HepG2 (cell line): ENCODE results near the gene BICDL2. TPM values are rescaled to one million over a fixed set of nuclear protein-coding genes. Genes with fewer than 3 reads are reported as not detected.
A peak's percentile ranks its signal among the peaks of the same experiment; 100 is the strongest.

Experiments
- ERF ChIP-seq: IDR thresholded peaks from 2 replicates; pipeline ENCODE4 v1.6.1; 2018; ENCODE audit warnings: missing biosample characterization, missing genetic modification reagents
- FOXA1 ChIP-seq, 2 experiments: fragments of 450-650 bp in 1 of 2; sonication (generic) in 1 of 2; formaldehyde crosslinking in 1 of 2; IDR thresholded peaks; 2 replicates each; pipeline versions ENCODE4 v1.4.0 to v1.6.1; 2016 to 2020; ENCODE audit warnings: missing genetic modification reagents in 1 of 2
- HNF4A ChIP-seq: sonication (generic); formaldehyde crosslinking; IDR thresholded peaks from 2 replicates; pipeline ENCODE4 v1.4.0; 2020; ENCODE audit warnings: missing genetic modification reagents
- MED13 ChIP-seq: sonication (generic); formaldehyde crosslinking; IDR thresholded peaks from 2 replicates; pipeline ENCODE4 v1.5.0; 2020; ENCODE audit warnings: missing genetic modification reagents
- PAX8 ChIP-seq: sonication (generic); formaldehyde crosslinking; IDR thresholded peaks from 2 replicates; pipeline ENCODE4 v1.8.0; 2022; ENCODE audit warnings: mild to moderate bottlenecking, missing genetic modification reagents, borderline replicate concordance
- REPIN1 ChIP-seq: sonication (generic); formaldehyde crosslinking; IDR thresholded peaks from 2 replicates; pipeline ENCODE4 v1.8.0; 2022; ENCODE audit warnings: missing genetic modification reagents, low read depth, mild to moderate bottlenecking, borderline replicate concordance
- TCF12 ChIP-seq, 2 experiments: fragments of 450-650 bp in 1 of 2; sonication (generic) in 1 of 2; formaldehyde crosslinking in 1 of 2; IDR thresholded peaks; 2 replicates each; pipeline versions ENCODE4 v1.6.1 to v1.8.0; 2017 to 2022; ENCODE audit warnings: antibody characterized with exemption in 1 of 2, mild to moderate bottlenecking in 1 of 2, missing genetic modification reagents in 1 of 2, moderate library complexity in 1 of 2
- ZNF225 ChIP-seq: sonication (generic); formaldehyde crosslinking; IDR thresholded peaks from 2 replicates; pipeline ENCODE4 v1.4.0; 2020; ENCODE audit warnings: mild to moderate bottlenecking, missing genetic modification reagents
- ZNF234 ChIP-seq: sonication (generic); formaldehyde crosslinking; conservative IDR thresholded peaks from 2 replicates; pipeline ENCODE4 v1.5.1; 2020; ENCODE audit warnings: mild to moderate bottlenecking, missing genetic modification reagents
- ZNF746 ChIP-seq: sonication (generic); formaldehyde crosslinking; IDR thresholded peaks from 2 replicates; pipeline ENCODE4 v1.8.0; 2022; ENCODE audit warnings: mild to moderate bottlenecking, missing genetic modification reagents
- polyA plus RNA-seq, 8 experiments: library from polyadenylated mRNA; depleted of rRNA in 3 of 8; stranded (reverse) in 7 of 8; unstranded in 1 of 8; fragments of >200 nt; fragmentation: Illumina TruSeq in 4 of 8; extraction: Trizol in 4 of 8; gene quantifications; 2 replicates each; pipeline versions ENCODE4 v1.2.1 to v1.2.3, GENCODE V29; 2011 to 2016; ENCODE audit warnings: low read depth in 4 of 8, missing spikeins in 1 of 8, mixed read lengths in 1 of 8; ENCODE audit not compliant: insufficient read depth in 1 of 8
- total RNA-seq, 5 experiments: library from RNA; depleted of rRNA; stranded (reverse); fragments of >200 nt; fragmentation: Illumina TruSeq; extraction: Trizol; gene quantifications; 2 replicates each; pipeline ENCODE4 v1.2.3, GENCODE V29; 2016; ENCODE audit warnings: low read depth in 1 of 5
- TF ChIP-seq, protein P1 (sequence below): sonication (generic); formaldehyde crosslinking; IDR thresholded peaks from 2 replicates; pipeline ENCODE4 v1.5.0; 2020; ENCODE audit warnings: mild to moderate bottlenecking, low read depth, missing genetic modification reagents, borderline replicate concordance
- TF ChIP-seq, protein P2 (sequence below): sonication (generic); formaldehyde crosslinking; IDR thresholded peaks from 2 replicates; pipeline ENCODE4 v1.8.1; 2022; ENCODE audit warnings: low read depth, mild to moderate bottlenecking, missing genetic modification reagents
- TF ChIP-seq, protein P3 (sequence below): sonication (generic); formaldehyde crosslinking; IDR thresholded peaks from 2 replicates; pipeline ENCODE4 v1.5.0; 2020; ENCODE audit warnings: missing genetic modification reagents
- TF ChIP-seq, protein P4 (sequence below): sonication (generic); formaldehyde crosslinking; IDR thresholded peaks from 2 replicates; pipeline ENCODE4 v1.9.0; 2021; ENCODE audit warnings: mild to moderate bottlenecking, missing genetic modification reagents

BICDL2 gene
- total and polyA plus RNA-seq, 2 of the 13 experiments (the other 11 are each of a cell fraction or from before 2014, with no cell fraction given): 0.12 TPM; not detected in 1

DNA sequence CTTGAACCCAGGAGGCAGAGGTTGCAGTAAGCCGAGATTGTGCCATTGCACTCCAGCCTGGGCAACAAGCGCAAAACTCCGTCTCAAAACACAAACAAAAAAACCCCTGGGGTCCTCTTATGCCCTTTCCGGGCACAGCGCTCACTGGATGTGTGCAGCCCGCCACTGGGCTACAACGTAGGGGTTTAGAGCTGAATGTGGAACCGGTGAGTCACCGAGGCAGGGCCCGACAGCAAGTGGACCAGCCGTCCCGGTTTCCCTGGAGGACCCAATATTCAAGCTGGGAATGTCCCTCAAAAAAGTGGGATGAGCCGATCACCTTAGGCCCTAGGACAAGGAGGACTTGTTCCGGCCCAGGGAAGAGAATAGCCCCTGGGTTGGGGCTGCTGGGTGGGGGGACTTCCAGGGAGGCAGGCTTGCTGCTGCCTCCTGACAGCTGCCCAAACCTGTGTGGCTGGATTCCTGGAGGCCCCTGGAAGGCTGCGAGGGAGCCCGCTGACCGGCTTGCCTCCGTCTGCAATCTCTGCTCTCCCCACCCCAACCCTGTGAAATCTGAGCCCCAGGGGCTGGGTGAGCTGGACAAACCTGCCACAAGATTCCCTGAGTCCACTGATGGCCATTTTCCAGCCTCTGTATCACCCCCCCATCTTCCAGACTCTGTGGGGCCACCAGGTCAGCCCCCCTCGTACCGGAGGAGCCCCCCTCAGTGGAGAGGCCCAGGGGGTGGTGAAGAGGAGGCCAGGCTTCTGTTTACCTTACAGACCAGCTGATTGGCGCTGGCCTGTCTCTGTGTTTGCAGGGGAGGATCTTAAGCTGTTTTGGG is 27.0 kb downstream of the BICDL2 start (continued):
- TF ChIP-seq ZNF746: no peak
- TF ChIP-seq, protein P1, sequence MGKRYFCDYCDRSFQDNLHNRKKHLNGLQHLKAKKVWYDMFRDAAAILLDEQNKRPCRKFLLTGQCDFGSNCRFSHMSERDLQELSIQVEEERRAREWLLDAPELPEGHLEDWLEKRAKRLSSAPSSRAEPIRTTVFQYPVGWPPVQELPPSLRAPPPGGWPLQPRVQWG (CRISPR knock-in tag): no peak
- TF ChIP-seq, protein P2, sequence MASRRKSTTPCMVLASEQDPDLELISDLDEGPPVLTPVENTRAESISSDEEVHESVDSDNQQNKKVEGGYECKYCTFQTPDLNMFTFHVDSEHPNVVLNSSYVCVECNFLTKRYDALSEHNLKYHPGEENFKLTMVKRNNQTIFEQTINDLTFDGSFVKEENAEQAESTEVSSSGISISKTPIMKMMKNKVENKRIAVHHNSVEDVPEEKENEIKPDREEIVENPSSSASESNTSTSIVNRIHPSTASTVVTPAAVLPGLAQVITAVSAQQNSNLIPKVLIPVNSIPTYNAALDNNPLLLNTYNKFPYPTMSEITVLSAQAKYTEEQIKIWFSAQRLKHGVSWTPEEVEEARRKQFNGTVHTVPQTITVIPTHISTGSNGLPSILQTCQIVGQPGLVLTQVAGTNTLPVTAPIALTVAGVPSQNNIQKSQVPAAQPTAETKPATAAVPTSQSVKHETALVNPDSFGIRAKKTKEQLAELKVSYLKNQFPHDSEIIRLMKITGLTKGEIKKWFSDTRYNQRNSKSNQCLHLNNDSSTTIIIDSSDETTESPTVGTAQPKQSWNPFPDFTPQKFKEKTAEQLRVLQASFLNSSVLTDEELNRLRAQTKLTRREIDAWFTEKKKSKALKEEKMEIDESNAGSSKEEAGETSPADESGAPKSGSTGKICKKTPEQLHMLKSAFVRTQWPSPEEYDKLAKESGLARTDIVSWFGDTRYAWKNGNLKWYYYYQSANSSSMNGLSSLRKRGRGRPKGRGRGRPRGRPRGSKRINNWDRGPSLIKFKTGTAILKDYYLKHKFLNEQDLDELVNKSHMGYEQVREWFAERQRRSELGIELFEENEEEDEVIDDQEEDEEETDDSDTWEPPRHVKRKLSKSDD: no peak
- no peak for TF ChIP-seq ERF
- TF ChIP-seq, protein P3, sequence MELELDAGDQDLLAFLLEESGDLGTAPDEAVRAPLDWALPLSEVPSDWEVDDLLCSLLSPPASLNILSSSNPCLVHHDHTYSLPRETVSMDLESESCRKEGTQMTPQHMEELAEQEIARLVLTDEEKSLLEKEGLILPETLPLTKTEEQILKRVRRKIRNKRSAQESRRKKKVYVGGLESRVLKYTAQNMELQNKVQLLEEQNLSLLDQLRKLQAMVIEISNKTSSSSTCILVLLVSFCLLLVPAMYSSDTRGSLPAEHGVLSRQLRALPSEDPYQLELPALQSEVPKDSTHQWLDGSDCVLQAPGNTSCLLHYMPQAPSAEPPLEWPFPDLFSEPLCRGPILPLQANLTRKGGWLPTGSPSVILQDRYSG (CRISPR knock-in tag): no peak
- no peak for TF ChIP-seq TCF12 (IDR thresholded peaks at IDR 0.05)
- no peak for TF ChIP-seq TCF12 (CRISPR knock-in tag; IDR thresholded peaks at IDR 0.05)
- TF ChIP-seq, protein P4, sequence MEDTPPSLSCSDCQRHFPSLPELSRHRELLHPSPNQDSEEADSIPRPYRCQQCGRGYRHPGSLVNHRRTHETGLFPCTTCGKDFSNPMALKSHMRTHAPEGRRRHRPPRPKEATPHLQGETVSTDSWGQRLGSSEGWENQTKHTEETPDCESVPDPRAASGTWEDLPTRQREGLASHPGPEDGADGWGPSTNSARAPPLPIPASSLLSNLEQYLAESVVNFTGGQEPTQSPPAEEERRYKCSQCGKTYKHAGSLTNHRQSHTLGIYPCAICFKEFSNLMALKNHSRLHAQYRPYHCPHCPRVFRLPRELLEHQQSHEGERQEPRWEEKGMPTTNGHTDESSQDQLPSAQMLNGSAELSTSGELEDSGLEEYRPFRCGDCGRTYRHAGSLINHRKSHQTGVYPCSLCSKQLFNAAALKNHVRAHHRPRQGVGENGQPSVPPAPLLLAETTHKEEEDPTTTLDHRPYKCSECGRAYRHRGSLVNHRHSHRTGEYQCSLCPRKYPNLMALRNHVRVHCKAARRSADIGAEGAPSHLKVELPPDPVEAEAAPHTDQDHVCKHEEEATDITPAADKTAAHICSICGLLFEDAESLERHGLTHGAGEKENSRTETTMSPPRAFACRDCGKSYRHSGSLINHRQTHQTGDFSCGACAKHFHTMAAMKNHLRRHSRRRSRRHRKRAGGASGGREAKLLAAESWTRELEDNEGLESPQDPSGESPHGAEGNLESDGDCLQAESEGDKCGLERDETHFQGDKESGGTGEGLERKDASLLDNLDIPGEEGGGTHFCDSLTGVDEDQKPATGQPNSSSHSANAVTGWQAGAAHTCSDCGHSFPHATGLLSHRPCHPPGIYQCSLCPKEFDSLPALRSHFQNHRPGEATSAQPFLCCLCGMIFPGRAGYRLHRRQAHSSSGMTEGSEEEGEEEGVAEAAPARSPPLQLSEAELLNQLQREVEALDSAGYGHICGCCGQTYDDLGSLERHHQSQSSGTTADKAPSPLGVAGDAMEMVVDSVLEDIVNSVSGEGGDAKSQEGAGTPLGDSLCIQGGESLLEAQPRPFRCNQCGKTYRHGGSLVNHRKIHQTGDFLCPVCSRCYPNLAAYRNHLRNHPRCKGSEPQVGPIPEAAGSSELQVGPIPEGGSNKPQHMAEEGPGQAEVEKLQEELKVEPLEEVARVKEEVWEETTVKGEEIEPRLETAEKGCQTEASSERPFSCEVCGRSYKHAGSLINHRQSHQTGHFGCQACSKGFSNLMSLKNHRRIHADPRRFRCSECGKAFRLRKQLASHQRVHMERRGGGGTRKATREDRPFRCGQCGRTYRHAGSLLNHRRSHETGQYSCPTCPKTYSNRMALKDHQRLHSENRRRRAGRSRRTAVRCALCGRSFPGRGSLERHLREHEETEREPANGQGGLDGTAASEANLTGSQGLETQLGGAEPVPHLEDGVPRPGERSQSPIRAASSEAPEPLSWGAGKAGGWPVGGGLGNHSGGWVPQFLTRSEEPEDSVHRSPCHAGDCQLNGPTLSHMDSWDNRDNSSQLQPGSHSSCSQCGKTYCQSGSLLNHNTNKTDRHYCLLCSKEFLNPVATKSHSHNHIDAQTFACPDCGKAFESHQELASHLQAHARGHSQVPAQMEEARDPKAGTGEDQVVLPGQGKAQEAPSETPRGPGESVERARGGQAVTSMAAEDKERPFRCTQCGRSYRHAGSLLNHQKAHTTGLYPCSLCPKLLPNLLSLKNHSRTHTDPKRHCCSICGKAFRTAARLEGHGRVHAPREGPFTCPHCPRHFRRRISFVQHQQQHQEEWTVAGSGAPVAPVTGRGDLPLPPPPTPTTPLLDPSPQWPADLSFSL (CRISPR knock-in tag): no peak
- TF ChIP-seq FOXA1 (IDR thresholded peaks at IDR 0.05): no peak
- TF ChIP-seq FOXA1 (CRISPR knock-in tag; IDR thresholded peaks at IDR 0.05): peak; percentile 50
- no peak for TF ChIP-seq MED13 (CRISPR knock-in tag)
- peak; percentile 3; the same call in 1 of the 2 replicates for TF ChIP-seq HNF4A (CRISPR knock-in tag)
- no peak for TF ChIP-seq ZNF234 (CRISPR knock-in tag)
- no peak for TF ChIP-seq REPIN1 (CRISPR knock-in tag)
- TF ChIP-seq ZNF225: no peak
- no peak for TF ChIP-seq PAX8
